ENCODE results near the gene BDP1.
"Not testable (repeated sequence)": the region's sequence is repeated elsewhere in the genome, so short reads cannot be mapped to it uniquely, and the experiment has no call there.

Gene BDP1, protein sequence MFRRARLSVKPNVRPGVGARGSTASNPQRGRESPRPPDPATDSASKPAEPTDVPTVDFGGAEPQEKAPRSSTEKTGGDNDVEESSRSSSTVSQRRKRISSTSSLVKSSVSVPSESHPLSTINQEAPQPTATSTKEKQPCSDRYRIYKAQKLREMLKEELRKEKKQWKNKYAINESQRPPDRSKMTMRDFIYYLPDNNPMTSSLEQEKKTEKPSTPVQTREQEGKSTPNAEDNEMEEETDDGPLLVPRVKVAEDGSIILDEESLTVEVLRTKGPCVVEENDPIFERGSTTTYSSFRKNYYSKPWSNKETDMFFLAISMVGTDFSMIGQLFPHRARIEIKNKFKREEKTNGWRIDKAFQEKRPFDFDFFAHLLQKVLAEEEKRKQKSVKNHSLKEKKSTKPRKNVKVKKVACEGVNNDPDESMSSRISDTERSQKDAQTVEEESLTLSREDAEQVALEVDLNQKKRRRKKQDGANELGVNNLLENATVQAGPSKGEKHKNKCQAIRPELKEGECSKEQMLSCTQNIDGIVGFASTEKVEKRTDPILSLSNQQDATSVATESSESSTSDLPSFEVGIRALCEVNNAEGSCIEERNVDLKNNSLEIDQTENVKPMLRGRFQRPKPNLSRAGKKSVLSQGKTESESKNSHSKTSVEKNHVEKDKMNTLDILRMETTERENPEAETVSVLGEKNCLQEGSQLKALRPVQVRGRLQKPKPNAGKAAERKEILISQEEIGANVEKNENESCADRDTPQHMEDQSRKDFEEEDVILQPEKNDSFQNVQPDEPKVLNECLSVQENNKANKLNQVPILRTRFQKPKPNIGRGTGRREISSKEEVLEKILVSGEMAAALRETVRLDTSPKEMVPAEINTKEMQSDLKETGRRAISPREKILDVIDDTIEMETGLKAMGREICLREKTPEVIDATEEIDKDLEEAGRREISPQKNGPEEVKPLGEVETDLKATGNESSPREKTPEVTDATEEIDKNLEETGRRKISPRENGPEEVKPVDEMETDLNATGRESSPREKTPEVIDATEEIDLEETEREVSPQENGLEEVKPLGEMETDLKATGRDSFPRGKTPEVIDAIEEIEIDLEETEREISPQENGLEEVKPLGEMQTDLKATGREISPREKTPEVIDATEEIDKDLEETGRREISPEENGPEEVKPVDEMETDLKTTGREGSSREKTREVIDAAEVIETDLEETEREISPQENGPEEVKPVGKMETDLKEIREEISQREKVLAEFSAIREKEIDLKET (N-terminal part only)

DNA sequence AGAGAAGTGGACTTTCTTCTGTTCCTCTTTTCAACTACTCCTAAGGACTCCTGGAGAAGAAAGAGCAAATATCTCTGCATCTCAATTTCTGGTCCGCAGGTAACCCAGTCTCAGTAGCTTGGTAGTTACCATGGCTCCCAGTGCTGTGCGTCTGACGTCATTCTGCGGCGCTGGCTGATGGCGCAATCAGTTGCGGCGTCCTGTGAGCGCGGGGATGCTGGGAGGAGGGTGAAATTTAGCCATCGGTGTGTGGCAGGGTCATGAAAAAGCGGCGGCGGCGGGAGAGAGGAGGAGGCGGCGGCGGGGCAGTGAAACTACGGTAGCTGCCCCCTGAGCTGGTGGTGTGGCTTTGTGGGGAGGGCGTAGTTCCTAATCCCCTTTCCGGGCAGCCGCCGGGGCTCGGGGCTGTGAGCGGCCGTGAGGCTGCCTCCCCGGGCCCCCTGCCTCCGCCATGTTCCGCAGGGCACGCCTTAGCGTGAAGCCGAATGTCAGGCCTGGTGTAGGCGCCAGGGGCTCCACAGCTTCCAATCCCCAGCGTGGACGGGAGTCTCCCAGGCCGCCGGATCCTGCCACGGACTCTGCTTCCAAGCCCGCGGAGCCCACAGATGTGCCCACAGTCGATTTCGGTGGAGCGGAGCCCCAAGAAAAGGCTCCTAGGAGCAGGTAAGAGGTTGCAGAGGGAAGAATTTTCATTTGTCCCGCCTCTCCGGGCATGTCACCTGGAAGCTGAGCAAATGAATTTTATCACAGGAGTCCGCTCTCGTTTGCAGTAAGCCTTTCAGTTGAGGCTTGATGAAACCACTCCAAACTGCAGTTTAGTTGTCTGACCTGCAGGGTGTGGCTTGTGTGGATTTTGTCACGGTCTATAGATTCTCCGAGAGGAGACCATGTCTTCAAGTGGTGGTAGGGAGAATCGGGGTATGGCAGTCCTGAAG lies at the start of gene BDP1:
Gene BDP1, plus strand, starts transcription at position 225 of the 935 bp plus-strand sequence. Its CDS starts 227 bp downstream, at position 452.
- peak; percentile 97 for DNase-seq (ENCODE audit: low spot score)

DNA sequence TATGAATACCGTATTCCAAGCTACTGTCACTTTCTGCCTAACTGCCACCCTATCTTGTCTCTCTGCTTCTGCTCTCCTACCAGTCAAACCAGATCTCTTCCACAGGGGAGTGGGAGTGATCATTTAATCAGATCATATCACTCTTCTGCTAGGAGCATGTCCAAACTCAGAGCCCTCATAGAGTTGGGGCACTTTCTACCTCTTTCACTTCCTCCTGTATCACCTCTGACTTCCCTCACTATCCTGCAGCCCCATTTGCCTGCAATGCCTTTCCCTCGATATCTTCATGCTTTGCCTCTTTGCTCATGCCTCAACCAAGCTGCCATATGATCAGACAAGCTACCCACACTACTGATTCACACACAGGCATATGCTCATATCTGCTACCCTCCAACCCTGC lies 45.4 kb upstream of the BDP1 start:
- not testable (repeated sequence) for DNase-seq (ENCODE audit: low spot score)

DNA sequence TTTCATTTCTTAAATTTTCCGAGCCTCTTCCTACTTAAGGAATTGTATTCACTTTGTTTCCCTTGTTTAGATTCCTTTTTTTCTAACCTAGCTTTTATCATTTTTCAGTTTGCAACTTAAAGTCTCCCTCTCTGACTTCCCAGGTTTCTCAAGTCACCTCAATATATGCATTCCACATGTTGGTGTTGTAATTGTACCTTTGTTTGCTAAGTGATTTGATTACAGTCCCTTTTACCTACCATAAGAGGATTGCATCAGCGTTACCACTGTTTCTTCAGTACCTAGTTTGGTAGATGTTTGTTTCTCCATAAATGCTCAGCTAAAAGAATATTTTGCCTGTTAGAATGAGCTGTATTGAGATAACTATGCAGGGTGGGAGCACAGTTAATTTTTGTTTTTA lies 39.8 kb upstream of the BDP1 start:
- not testable (repeated sequence) for DNase-seq (ENCODE audit: low spot score)

DNA sequence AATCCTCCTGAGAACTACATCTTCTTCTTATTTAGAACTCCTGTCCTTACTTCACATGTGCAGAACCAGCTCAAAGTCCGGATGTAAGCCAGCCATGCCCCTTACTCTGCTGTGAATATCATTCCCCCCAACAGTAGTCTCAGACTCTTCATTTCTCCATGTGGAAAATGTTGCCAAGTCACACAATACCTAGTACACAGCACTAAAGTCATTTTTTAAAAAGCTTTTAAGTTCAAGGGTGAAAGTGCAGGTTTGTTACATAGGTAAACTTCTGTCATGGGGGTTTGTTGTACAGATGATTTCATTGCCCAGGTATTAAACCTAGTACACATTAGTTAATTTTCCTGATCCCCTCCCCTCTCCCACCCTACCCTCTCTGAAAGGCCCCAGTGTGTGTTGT lies 37.4 kb upstream of the BDP1 start:
- not testable (repeated sequence) for DNase-seq (ENCODE audit: low spot score)

DNA sequence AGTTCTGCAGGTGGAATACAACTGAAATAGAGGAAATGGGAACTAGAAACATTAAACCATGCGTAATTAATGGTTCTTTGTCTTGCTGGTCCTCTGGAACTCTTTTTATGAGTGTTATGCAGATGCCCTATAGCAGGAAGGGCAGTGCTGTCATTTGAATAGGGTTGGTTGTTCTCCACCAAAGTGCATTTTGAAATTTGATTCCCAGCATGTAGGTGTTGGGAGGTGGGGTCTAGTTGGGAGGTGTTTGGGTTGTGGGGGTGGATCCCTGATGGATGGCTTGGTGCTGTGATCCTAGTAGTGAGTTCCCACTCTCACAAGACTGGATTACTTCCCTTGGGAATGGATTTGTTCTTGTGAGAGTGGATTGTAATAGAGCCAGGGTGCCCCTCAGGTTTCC lies 34.2 kb upstream of the BDP1 start:
- not testable (repeated sequence) for DNase-seq (ENCODE audit: low spot score)

DNA sequence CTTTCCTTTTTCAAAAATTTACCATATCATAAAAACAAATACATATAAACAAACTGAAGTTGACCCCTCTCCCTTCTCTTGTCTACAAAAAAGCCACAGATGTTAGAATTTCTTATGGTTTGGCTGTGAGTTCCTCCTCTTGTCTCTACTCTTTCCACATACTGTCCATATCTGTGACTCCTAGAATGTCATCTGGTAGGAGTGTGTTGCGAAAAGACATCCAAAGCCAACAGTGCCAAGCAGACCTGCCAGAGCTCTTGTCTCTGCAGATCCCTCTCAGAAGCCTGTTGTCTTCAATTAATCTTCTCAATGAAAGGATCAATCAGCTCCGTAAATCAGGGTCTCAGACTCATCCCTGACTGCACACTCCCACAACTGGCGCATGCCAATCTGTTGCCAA lies 31.6 kb upstream of the BDP1 start:
- DNase-seq (ENCODE audit: low spot score) = not testable (repeated sequence)

DNA sequence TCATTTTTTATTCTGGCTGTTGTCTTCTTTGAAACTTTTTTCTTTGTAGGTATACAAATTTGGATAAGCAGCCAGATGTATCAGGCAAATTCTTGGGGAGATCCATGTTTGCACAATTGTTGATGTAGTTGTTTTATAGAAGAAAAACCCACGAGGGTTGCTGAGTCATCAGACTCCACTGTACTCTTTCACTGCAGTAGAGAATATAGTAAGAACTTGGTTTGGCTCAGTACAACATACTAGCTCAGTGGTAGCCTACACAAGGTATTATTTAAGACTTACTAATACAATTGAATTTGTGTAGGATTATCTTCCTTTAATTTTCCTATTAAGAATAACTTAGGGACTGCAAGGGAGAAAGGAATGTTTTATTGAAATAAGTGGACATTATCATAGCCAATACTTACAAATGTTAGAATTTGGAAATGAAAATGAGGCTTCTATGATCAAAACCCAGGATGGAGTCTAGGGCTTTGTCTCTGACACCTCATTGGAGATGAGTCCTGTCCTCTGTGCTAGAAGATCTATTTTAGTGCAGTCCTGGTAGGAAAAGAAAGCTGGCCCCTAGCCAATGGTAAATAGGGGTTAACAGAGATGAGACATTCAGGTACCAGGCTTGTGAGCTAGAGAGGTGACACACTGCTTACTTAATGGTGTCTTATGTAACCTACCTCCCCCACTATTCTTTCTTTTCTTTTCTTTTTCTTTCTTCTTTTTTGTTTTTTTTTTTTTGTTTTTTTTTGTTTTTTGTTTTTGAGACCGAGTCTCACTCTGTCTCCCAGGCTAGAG lies 28.6 kb upstream of the BDP1 start:
- not testable (repeated sequence) for DNase-seq (ENCODE audit: low spot score)

DNA sequence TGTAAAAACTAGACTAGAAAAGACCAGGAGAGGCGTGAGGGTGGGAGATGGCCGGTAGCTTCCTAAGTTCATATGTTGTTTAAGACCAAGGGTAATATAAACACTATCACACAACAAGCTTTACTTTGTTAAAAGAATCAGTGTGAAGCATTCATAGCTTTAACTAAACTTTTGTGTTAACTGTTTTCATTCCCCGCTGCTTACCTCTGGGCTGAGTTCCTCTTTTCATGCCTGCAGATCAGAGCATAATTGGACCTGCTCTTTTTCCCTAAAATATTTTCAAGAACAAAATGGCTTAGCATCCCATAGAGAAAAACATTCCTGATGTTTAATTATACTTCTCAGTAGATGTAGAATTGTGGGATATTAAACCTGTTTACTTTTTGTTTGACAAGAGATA lies 23.0 kb upstream of the BDP1 start:
- not testable (repeated sequence) for DNase-seq (ENCODE audit: low spot score)

DNA sequence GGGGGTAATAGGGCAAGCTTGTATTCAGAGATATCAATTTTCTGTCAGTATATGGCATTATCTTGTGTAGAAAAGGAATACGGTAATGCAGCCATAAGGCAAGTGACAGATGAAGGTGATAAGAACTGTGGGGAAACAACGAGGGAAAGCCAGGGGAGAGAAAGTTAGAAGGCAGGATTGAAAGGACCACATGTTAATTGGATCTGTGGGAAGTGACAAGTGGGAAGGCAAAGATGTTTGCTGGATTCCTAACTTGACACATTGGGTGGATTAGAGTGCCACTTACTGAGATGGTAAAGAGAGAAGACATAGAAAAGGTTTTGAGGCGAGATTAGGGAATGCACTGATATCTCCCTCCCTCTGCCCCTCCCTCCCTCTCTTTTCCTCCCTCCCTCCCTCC lies 20.6 kb upstream of the BDP1 start:
- not testable (repeated sequence) for DNase-seq (ENCODE audit: low spot score)

DNA sequence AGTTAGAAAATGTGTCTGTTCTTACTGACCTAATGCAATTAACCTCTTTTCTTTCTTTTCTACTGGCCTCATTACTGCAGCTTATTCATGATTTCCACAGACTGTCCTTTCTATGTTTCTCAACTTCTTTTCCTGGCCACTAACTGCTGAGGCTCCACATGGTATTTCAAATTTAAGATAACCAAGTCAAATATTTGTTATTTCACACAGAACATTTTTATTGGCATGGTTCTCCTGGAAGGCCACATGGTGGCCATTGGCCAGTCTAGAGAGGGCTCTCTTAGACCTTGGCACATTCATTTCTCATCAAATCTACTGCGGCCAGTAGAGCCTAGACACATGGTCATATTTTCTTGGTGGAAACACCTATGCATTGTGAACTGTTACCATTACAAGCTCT lies 13.9 kb upstream of the BDP1 start:
- DNase-seq (ENCODE audit: low spot score) = not testable (repeated sequence)

DNA sequence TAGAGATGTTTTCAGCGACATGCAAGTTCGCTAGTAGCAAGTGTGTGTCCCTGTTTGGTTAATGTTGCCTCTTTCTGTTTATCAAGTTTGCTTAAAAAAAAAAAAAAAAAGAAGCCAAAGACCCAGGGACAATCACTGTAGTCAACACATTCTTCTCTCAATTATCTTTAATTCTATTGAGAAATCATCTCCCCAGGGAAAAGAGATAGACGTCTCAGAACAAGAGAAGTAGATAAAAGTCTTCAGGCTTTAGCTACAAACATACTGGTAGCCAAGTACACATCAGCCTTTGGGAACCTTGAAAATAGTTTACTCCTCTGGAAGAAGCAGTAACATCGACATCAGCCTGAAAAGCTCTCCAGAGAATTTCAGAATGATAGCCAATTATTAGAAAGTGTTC lies 11.6 kb upstream of the BDP1 start:
- not testable (repeated sequence) for DNase-seq (ENCODE audit: low spot score)

DNA sequence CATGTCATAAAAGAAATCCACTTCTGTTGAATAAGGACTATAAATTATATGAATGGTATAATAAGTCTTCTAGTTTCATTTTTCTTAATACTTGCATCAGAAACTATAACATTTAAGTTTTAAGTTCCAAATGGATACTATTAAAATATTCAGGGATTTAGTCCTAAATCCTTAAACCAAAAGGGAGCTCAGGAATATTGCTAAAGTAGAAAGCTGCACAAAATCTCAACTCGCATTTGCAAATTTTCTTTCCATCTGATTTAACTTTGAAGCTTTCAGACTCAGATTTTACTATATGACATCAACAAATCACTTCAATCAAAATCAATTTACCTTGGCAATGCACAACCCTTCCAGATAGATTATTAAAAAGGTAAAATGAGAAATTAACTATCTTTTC lies 10.4 kb upstream of the BDP1 start:
- DNase-seq (ENCODE audit: low spot score) = not testable (repeated sequence)

DNA sequence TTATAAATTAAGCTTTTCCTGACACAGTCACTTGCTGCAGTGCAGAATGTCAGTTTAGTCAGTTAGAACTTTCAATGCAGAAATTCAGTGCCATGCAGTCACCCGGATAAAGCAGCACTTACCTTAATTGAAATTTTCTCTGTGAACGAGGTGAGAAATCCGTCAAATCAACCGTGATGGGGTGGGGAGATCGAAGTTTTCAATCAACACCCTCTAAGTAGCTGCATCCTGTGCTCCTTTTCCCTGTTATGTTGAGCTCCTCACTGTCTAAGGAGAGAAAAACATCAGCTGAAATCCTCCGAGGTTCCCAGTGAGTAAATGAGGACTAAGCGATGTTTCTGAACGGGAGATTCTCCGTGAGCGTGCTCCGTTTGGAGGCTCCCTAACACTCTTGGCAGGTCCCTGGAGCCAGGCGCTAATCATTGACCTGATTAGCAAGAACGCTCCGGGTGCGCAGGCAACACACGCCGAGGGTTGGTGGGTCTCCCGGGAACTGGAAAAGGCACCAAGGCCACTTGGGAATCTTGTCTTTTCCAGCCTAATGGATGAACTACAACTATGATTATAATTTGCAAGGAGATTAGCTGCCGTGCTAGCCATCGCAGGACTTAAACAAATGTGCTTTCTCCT lies 9.8 kb upstream of the BDP1 start:
- not testable (repeated sequence) for DNase-seq (ENCODE audit: low spot score)

DNA sequence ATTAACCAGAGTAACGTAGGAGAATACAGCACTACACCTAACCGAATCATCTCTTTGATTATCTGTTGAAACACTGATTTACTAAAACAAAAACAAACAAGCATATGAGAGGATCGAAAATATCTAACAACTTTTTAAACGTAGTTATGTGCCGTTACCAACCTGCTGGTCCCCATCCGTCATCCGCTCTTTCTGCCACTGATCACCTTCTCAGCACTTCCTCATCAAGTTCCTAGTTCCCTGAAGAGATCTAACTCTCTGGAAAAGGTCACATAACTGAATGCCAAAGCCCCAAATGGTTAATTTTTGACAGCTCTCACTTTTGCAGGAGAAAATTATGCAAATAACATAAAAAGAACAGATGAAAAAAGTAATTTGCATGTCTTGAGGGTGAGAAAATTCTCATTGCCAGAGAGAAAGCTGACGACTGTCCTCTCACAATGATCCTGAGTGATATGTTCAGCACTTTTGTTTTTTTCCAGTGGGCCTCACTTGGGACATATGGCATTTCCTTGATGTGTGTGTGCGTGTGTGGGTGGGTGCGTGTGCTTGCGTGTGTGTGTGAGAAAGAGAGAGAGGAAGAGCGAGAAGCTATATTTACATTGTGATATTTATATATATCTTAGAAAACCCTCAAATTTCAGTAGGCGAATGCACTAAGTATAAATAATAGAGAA lies 8.8 kb upstream of the BDP1 start:
- DNase-seq (ENCODE audit: low spot score) = not testable (repeated sequence)

DNA sequence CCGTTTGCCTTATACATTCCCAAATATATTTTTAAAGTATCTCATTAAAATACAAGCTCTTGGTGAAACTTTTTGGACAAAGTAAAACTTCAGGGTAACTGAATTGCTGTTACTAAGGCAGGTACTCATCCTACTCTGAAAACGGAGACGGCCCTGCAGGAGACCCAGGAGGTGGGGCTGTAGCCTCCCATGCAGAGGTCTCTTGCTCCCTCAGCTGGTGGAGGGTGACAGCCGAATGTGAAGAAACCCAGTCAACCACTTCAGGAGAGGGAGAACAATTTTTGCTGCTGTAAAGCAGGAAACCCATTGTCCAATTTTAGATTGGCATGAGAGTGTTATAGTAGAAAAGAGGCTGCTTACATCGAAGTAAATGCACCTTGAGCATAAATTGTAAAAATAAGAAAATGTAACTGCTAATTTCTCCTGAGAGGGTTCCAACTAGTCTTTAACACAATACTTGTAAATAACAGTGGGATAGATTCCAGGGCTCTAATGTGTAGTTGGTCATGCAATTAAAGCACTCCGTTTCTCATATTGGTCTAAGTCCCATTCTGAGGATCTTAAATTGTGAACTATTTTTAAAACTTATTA lies 8.1 kb upstream of the BDP1 start:
- peak; percentile 49 for DNase-seq (ENCODE audit: low spot score)

DNA sequence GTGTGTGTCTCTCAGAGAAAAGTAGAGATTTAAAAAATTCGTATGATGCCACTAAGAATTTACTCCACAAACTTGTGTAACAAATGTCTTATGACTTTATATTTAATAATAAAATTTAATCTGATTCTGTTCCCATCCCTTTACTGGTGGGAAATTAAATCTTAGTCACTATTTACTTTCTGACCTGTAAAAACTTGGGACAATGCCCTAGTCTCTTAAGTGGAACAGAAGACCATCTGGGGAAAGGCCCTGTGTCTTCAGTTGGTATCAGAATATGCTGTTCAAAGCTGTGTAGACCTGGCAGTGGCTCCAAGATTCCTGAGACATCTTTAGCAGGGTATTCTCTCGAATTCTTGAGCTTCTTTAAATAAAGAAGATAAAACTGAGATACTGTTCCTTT lies 2.6 kb upstream of the BDP1 start:
- DNase-seq (ENCODE audit: low spot score) = no peak

DNA sequence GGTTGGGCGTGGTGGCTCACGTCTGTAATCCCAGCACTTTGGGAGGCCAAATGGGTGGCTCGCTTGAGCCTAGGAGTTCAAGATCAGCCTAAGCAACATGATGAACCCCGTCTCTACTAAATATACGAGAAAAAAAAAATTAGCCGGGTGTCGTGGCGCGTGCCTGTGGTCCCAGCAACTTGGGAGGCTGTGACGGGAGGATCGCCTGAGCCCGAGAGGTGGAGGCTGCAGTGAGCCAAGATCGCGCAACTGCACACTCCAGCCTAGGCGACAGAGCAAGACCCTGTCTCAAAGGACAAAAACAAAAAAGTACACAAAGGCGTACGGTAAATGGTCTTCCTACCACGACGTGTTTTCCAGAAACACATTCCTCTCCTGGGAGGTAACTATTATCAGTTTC lies 538 bp upstream of the BDP1 start:
- DNase-seq (ENCODE audit: low spot score) = no peak

DNA sequence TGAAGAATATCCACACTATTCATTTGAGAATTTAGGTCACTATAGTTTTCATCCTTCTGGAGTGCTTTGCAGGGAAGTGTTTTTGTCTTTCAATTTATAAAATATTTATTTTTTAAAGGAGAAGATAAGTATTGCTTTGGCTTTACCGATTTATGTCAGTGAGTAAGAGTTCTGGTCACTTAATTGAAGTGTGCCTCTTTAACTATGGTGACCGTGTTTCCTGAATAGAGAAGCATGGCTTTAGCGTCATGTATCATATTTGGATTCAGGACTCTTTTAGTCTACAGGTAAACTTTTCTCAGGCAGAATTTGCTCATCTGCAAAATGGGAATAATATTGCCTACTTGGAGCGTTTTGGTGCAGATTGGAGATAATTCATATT lies 902 bp downstream of the BDP1 start:
- no peak for DNase-seq (ENCODE audit: low spot score)

DNA sequence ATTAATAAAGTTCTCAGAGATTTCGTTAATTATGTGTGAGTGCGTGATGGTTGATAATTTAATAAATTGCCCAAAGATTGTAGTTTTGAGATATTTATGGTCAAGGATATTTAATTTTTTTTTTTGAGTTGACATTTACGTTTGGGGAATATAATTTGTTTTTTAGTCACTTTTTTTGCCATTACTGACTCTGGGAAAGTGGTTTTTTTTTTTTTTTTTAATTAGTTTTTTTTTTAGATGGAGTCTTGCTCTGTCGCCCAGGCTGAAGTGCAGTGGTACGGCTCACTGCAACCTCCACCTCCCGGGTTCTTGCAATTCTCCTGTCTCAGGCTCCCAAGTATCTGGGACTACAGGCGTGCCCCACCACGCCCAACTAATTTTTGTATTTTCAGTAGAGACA lies 1.7 kb downstream of the BDP1 start:
- no peak for DNase-seq (ENCODE audit: low spot score)
